Small intestine (tissue), 16 donors: ENCODE data around the gene STARD8. TPM values are rescaled to one million over a fixed set of nuclear protein-coding genes. Genes with fewer than 3 reads are reported as not detected.
"Not testable (repeated sequence)": the region's sequence is repeated elsewhere in the genome, so short reads cannot be mapped to it uniquely, and the experiment has no call there.

Experiments used
- DNase-seq, 2 donors: peaks; one replicate each; pipeline versions ENCODE4 v3.0.0 to v3.0.0-alpha.2; 2013
- FAIRE-seq: peaks from 2 replicates; lab custom pipeline; 2012; peaks lifted over from hg19 to GRCh38; lab: Jason Lieb, UNC
- H3K27ac ChIP-seq, 3 donors: one replicate each; pipeline ENCODE4 v1.5.1; 2013; ENCODE audit warnings: low read length in 2 of 3, mild to moderate bottlenecking in 2 of 3, control low read depth in 1 of 3, inconsistent platforms in 1 of 3, low read depth in 1 of 3, moderate library complexity in 1 of 3
- H3K27me3 ChIP-seq, 3 donors: one replicate each; pipeline ENCODE4 v1.6.1; 2013; ENCODE audit warnings: low read length in 3 of 3, inconsistent platforms in 1 of 3; ENCODE audit not compliant: control insufficient read depth in 3 of 3, insufficient read depth in 3 of 3
- H3K36me3 ChIP-seq, 3 donors: one replicate each; pipeline ENCODE4 v1.6.1; 2013; ENCODE audit warnings: low read length in 3 of 3, inconsistent platforms in 1 of 3, low read depth in 1 of 3, mild to moderate bottlenecking in 1 of 3, moderate library complexity in 1 of 3; ENCODE audit not compliant: control insufficient read depth in 3 of 3, insufficient read depth in 2 of 3
- H3K4me1 ChIP-seq, 3 donors: one replicate each; pipeline ENCODE4 v1.6.1; 2013; ENCODE audit warnings: low read length in 2 of 3, inconsistent platforms in 1 of 3, low read depth in 1 of 3, mild to moderate bottlenecking in 1 of 3, moderate library complexity in 1 of 3; ENCODE audit not compliant: control insufficient read depth in 3 of 3, insufficient read depth in 2 of 3
- H3K4me3 ChIP-seq, 3 donors: one replicate each; pipeline ENCODE4 v1.5.1; 2013; ENCODE audit warnings: low read length in 3 of 3, control low read depth in 1 of 3, inconsistent platforms in 1 of 3, low read depth in 1 of 3, mild to moderate bottlenecking in 1 of 3, moderate library complexity in 1 of 3
- H3K9me3 ChIP-seq, 2 donors: one replicate each; pipeline ENCODE4 v1.6.1; 2013; ENCODE audit warnings: low read depth in 1 of 2, low read length in 1 of 2; ENCODE audit not compliant: control insufficient read depth in 2 of 2, insufficient read depth in 1 of 2
- WGBS, 3 donors: extraction: QIAGEN DNeasy Blood & Tissue Kit; methylation state at CpG; one replicate each; pipeline ENCODE4 v1.1.7; 2013; 5-methylcytosine and 5-hydroxymethylcytosine counted together
- long read RNA-seq, 10 donors: transcript quantifications; one replicate each; lab custom pipeline, GENCODE V29; 2026
- polyA plus RNA-seq, 4 donors: library from polyadenylated mRNA; stranded (reverse) in 3 of 4; unstranded in 1 of 4; fragments of 200-250 nt in 3 of 4; fragments of 120-200 nt in 1 of 4; gene quantifications; one replicate each; pipeline versions ENCODE4 v1.2.1 to v1.2.3, GENCODE V29; 2013
- donor health status: healthy with polysubstance abuse.
- donor health status: control.
- donor health status: control.
- donor health status: Bipolar disorder and iron deficiency.
- donor health status: healthy.

STARD8 gene, protein sequence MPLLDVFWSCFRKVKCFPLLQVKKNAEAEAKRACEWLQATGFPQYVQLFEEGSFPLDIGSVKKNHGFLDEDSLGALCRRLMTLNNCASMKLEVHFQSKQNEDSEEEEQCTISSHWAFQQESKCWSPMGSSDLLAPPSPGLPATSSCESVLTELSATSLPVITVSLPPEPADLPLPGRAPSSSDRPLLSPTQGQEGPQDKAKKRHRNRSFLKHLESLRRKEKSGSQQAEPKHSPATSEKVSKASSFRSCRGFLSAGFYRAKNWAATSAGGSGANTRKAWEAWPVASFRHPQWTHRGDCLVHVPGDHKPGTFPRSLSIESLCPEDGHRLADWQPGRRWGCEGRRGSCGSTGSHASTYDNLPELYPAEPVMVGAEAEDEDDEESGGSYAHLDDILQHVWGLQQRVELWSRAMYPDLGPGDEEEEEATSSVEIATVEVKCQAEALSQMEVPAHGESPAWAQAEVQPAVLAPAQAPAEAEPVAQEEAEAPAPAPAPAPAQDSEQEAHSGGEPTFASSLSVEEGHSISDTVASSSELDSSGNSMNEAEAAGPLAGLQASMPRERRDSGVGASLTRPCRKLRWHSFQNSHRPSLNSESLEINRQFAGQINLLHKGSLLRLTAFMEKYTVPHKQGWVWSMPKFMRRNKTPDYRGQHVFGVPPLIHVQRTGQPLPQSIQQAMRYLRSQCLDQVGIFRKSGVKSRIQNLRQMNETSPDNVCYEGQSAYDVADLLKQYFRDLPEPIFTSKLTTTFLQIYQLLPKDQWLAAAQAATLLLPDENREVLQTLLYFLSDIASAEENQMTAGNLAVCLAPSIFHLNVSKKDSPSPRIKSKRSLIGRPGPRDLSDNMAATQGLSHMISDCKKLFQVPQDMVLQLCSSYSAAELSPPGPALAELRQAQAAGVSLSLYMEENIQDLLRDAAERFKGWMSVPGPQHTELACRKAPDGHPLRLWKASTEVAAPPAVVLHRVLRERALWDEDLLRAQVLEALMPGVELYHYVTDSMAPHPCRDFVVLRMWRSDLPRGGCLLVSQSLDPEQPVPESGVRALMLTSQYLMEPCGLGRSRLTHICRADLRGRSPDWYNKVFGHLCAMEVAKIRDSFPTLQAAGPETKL
- polyA plus RNA-seq = 1 to 10 TPM in 2 of 4 donors, under 1 TPM in 2; 0.67 to 5.6 (median 1.5) TPM
- long read RNA-seq, donor 1 = 0 reads
- long read RNA-seq, donor 2 = 0 reads
- long read RNA-seq, donor 3 = 0 reads
- long read RNA-seq, donor 4 = 0 reads
- long read RNA-seq, donor 5 = 0 reads
- long read RNA-seq, donor 6 = 0 reads
- long read RNA-seq, donor 7 = 0 reads
- long read RNA-seq, donor 8 = 0 reads
- long read RNA-seq, donor 9 = 0 reads
- long read RNA-seq, donor 10 = 0 reads

DNA sequence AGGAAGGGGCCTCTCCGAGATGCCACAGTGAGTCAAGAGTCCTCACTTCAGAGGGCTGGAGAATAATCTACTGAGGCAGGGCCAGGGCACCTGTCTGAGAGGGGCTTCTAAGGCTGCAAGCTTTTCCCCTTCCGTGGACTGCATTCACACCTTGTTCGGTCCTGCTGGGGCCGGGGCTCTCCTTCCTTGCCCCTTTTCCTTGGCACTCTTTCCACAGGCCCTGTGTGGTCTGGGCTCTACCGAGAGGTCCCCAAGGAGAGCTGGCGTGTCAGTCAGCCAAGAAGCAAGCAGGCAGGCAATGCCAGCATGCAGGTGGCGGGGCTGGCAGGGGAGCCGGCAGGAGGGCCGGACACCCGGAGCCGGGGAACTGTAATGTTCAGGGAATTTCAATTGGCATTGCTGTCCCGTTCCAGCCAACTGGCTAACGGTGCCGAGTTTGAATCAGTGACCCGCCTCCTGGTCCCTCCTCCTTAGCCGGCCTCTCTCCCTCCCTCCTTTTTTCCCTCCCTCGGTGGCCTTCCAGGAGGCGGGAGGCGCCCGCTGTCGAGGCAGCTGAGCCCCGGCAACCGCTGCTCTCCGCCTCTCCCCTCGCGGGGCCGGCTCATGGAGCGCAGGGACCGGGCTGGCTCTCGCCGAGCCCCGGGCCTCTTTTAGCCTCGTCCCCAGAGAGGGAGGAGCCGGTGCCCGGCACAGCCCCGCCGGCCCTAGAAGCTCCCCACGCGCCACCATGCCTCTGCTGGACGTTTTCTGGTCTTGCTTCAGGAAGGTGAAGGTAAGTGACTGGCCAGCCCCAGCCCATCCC lies at the start of gene STARD8:
STARD8 (plus strand) TSS at position 511 of the 802 bp plus-strand sequence; CDS start at position 728, 217 bp downstream.
- Histone ChIP-seq H3K27ac (no peak within 1 kb of the TSS), H3K4me3 (peak within 1 kb of the TSS in 1 of 3 donors; percentile 15), H3K36me3 (no peaks in the 10 kb centered on the region), H3K27me3 (peaks cover 0 to 14% (median 2%) of the 10 kb centered on the region in 3 donors), H3K9me3 (no peaks in the 10 kb centered on the region), H3K4me1 (no peaks in the 10 kb centered on the region)
- FAIRE-seq (no peak), DNase-seq (peak in 1 of 2 donors; percentile 19)
- 9 to 39% (median 14%) methylated on average over 22 to 40 of the region's 40 CpGs for WGBS, 3 donors

- Histone ChIP-seq H3K36me3 (no peaks in the 10 kb centered on the region), H3K9me3 (no peaks in the 10 kb centered on the region)
- 18 to 62% (median 46%) methylated on average over 1 of the region's 1 CpG for WGBS, 3 donors
Measured at GRCh38 chrX:68598841-68599240, 48.6 kb upstream of the STARD8 start.

DNA sequence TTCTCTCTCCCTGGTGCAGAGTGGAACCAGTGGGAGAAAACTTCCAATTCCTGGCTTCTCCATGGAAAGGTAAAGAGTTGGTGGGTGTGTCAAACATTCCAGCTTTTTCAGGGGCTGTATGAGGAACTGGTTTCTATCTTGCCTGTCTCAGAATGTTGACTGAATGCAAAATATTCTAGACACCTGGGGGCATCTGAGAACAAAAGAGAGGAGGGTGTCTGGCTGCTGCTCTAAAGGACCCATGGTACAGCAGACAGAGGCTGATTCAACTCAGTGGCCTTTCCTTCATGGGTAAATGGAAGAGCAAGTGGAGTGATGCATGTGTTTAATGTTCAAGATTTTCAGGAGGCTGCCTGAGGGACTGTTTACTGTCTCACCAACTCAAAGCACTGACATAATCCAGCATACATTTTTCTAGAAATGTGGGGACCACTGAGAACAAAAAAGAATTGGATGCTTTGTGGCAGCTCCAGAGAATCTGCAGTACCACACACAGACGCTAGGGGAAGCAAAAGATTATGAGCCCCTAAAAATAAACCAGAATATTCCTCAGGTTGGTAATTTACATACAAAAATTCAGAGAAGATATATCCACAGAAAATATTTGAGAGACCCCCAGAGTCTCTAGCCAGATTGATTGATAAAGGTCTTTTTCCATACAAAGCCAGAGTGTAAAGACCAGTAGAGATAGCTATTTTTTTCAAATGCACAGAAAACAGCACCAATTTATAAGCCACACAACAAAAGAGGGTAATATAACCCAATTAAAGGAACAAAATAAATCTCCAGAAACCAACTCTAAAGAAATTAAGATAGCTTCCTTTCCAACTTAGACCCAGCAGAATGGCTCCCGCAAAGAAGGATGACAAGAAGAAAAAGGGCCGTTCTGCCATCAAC lies 48.0 kb upstream of the STARD8 start:
- FAIRE-seq = no peak
- H3K27me3 ChIP-seq = no peaks in the 10 kb centered on the region
- no peaks in the 10 kb centered on the region for H3K36me3 ChIP-seq
- H3K9me3 ChIP-seq = no peaks in the 10 kb centered on the region
- H3K27ac ChIP-seq = no peak overlapping the region
- peak in 1 of 2 donors; percentile 2 for DNase-seq
- H3K4me3 ChIP-seq = no peak overlapping the region
- 64 to 67% (median 64%) methylated on average over 3 of the region's 3 CpGs for WGBS, 3 donors
- no peaks in the 10 kb centered on the region for H3K4me1 ChIP-seq

More at GRCh38 chrX:68598841-68599240, 48.6 kb upstream of the STARD8 start:
- DNase-seq (no peak), FAIRE-seq (no peak)
- Histone ChIP-seq H3K27ac (no peak overlapping the region), H3K4me3 (no peak overlapping the region), H3K27me3 (no peaks in the 10 kb centered on the region), H3K4me1 (no peaks in the 10 kb centered on the region)

- not testable (repeated sequence) for H3K36me3 ChIP-seq, H3K4me1 ChIP-seq, H3K27ac ChIP-seq, H3K9me3 ChIP-seq, DNase-seq, H3K4me3 ChIP-seq, H3K27me3 ChIP-seq, FAIRE-seq
- WGBS, 3 donors = 57 to 77% (median 75%) methylated on average over 1 of the region's 2 CpGs
Measured at GRCh38 chrX:68604216-68604615, 43.2 kb upstream of the STARD8 start.

GRCh38 chrX:68614733-68615132 lies 32.7 kb upstream of the STARD8 start:
- H3K36me3 ChIP-seq, H3K4me1 ChIP-seq, H3K27me3 ChIP-seq, H3K9me3 ChIP-seq, H3K4me3 ChIP-seq, DNase-seq, H3K27ac ChIP-seq, FAIRE-seq: not testable (repeated sequence)
- 86 to 96% (median 94%) methylated on average over 3 of the region's 3 CpGs for WGBS, 3 donors

GRCh38 chrX:68627986-68628385 lies 19.5 kb upstream of the STARD8 start:
- no peaks in the 10 kb centered on the region for H3K27me3 ChIP-seq
- DNase-seq (no peak), FAIRE-seq (no peak)
- H3K4me3 ChIP-seq = no peak overlapping the region
- no peaks in the 10 kb centered on the region for H3K4me1 ChIP-seq
- H3K27ac ChIP-seq = no peak overlapping the region
- no peaks in the 10 kb centered on the region for H3K36me3 ChIP-seq
- H3K9me3 ChIP-seq = no peaks in the 10 kb centered on the region
- 78 to 87% (median 78%) methylated on average over 5 of the region's 5 CpGs for WGBS, 3 donors

- not testable (repeated sequence) for FAIRE-seq, H3K4me3 ChIP-seq, H3K36me3 ChIP-seq, H3K27ac ChIP-seq, H3K27me3 ChIP-seq, H3K4me1 ChIP-seq, H3K9me3 ChIP-seq
- 47 to 64% (median 64%) methylated on average over 3 to 5 of the region's 7 CpGs for WGBS, 3 donors
- peak in 1 of 2 donors; percentile 3 for DNase-seq
Measured at GRCh38 chrX:68629936-68630335, 17.5 kb upstream of the STARD8 start.
